Natural killer cell (primary cell): Measurements from ENCODE around the gene BLACAT1. TPM values are rescaled to one million over a fixed set of nuclear protein-coding genes. Genes with fewer than 3 reads are reported as not detected.

Experiments used
- ATAC-seq, 3 donors: fragments of 150-1000 bp in 2 of 3; fragments of 200-7000 bp in 1 of 3; cut with Tn5 transposase; 1 replicate in 1 of 3; 2 replicates in 2 of 3; pipeline ENCODE4 v1.10.0; 2021; ENCODE audit warnings: mild to moderate bottlenecking in 2 of 3, moderate library complexity in 2 of 3
- DNase-seq, 2 donors: peaks; one replicate each; pipeline versions ENCODE4 v3.0.0 to v3.0.0-alpha.2; 2013 to 2021; ENCODE audit warnings: mixed read lengths in 1 of 2
- H3K27ac ChIP-seq: one replicate; pipeline ENCODE4 v1.5.1; 2013; ENCODE audit warnings: mild to moderate bottlenecking, low read length
- H3K27me3 ChIP-seq: one replicate; pipeline ENCODE4 v1.6.1; 2013; ENCODE audit warnings: low read length; ENCODE audit not compliant: control insufficient read depth, insufficient read depth
- H3K36me3 ChIP-seq: one replicate; pipeline ENCODE4 v1.6.1; 2013; ENCODE audit warnings: low read length; ENCODE audit not compliant: control insufficient read depth, insufficient read depth
- H3K4me1 ChIP-seq: one replicate; pipeline ENCODE4 v1.6.1; 2013; ENCODE audit warnings: low read length; ENCODE audit not compliant: control insufficient read depth, insufficient read depth
- H3K4me3 ChIP-seq: one replicate; pipeline ENCODE4 v1.5.1; 2013; ENCODE audit warnings: low read length
- H3K9me3 ChIP-seq: one replicate; pipeline ENCODE4 v1.6.1; 2013; ENCODE audit warnings: low read length; ENCODE audit not compliant: control insufficient read depth, insufficient read depth
- H3K27ac Mint-ChIP-seq, 2 donors: one replicate each; pipeline ENCODE4 v1.8.0; 2022; ENCODE audit warnings: mild to moderate bottlenecking in 2 of 2, mixed read lengths in 2 of 2, moderate library complexity in 1 of 2
- H3K27me3 Mint-ChIP-seq, 2 donors: one replicate each; pipeline ENCODE4 v1.8.0; 2022; ENCODE audit warnings: low read depth in 2 of 2, mixed read lengths in 2 of 2
- H3K36me3 Mint-ChIP-seq: one replicate; pipeline ENCODE4 v1.8.0; 2022; ENCODE audit warnings: mixed read lengths
- H3K4me1 Mint-ChIP-seq, 2 donors: one replicate each; pipeline ENCODE4 v1.8.0; 2022; ENCODE audit warnings: mixed read lengths in 2 of 2
- H3K4me3 Mint-ChIP-seq: one replicate; pipeline ENCODE4 v1.8.0; 2022; ENCODE audit warnings: mild to moderate bottlenecking, moderate library complexity, mixed read lengths
- H3K9me3 Mint-ChIP-seq, 2 donors: one replicate each; pipeline ENCODE4 v1.8.0; 2022; ENCODE audit warnings: mixed read lengths in 2 of 2
- CTCF ChIP-seq: fragments of 200-600 bp; IDR thresholded peaks from one replicate; pipeline ENCODE4 v1.8.0; 2022; ENCODE audit warnings: antibody characterized with exemption
- WGBS: methylation state at CpG from one replicate; pipeline ENCODE4 v1.1.7; 2013; ENCODE audit warnings: missing lambda C conversion rate; ENCODE audit not compliant: insufficient coverage; 5-methylcytosine and 5-hydroxymethylcytosine counted together
- intact Hi-C: fragments of 100-400 bp; cut with micrococcal nuclease; formaldehyde crosslinking; loops from one replicate; pipeline ENCODE4 v1.14.2; 2022
- total RNA-seq, 4 donors: library from RNA; stranded (reverse); fragments of 120-200 nt in 1 of 4; gene quantifications; one replicate each; pipeline versions ENCODE4 v1.2.3 to v1.2.4, GENCODE V29; 2013 to 2022

BLACAT1 gene
- total RNA-seq, 3 donors from 2014 or later (not counting 1 experiment from before 2014, with no cell fraction given): 0.09 to 0.13 TPM; not detected in 1

- H3K27me3 Mint-ChIP-seq: peaks cover 25 to 28% of the 10 kb centered on the region in 2 donors
- TF ChIP-seq CTCF: no peak
- peaks cover 0 to 3% of the 10 kb centered on the region in 2 donors for H3K9me3 Mint-ChIP-seq
- Histone ChIP-seq H3K27ac (no peak overlapping the region), H3K27me3 (no peaks in the 10 kb centered on the region), H3K9me3 (peaks cover 5% of the 10 kb centered on the region), H3K4me1 (peaks cover 44% of the 10 kb centered on the region), H3K4me3 (no peak overlapping the region), H3K36me3 (no peaks in the 10 kb centered on the region)
- ATAC-seq: no peak
- no peaks in the 10 kb centered on the region for H3K36me3 Mint-ChIP-seq
- H3K27ac Mint-ChIP-seq: no peak overlapping the region
- H3K4me3 Mint-ChIP-seq: no peak overlapping the region
- no peak for DNase-seq
- intact Hi-C loops: no loop called here
- H3K4me1 Mint-ChIP-seq: peaks cover 27 to 30% of the 10 kb centered on the region in 2 donors
- no CpG with 5 or more reads among the region's 1 CpG for WGBS
These were observed 20.0 kb upstream of the BLACAT1 start for GRCh38 chr1:205475855-205476254.

- Mint-ChIP-seq H3K27ac (no peak overlapping the region), H3K4me3 (no peak overlapping the region), H3K4me1 (peaks cover 14 to 17% of the 10 kb centered on the region in 2 donors), H3K27me3 (peaks cover 25 to 28% of the 10 kb centered on the region in 2 donors), H3K36me3 (no peaks in the 10 kb centered on the region), H3K9me3 (peaks cover 0 to 3% of the 10 kb centered on the region in 2 donors)
- ATAC-seq (no peak), DNase-seq (no peak)
- intact Hi-C loops: no loop called here
- no peaks in the 10 kb centered on the region for H3K36me3 ChIP-seq
- H3K27me3 ChIP-seq: no peaks in the 10 kb centered on the region
- TF ChIP-seq CTCF: no peak
- H3K4me3 ChIP-seq: no peak overlapping the region
- peaks cover 31% of the 10 kb centered on the region for H3K4me1 ChIP-seq
- H3K9me3 ChIP-seq: peaks cover 5% of the 10 kb centered on the region
- 90% methylated on average over 3 of the region's 3 CpGs for WGBS
- H3K27ac ChIP-seq: no peak overlapping the region
These were observed 18.7 kb upstream of the BLACAT1 start for GRCh38 chr1:205474571-205474970.

DNA sequence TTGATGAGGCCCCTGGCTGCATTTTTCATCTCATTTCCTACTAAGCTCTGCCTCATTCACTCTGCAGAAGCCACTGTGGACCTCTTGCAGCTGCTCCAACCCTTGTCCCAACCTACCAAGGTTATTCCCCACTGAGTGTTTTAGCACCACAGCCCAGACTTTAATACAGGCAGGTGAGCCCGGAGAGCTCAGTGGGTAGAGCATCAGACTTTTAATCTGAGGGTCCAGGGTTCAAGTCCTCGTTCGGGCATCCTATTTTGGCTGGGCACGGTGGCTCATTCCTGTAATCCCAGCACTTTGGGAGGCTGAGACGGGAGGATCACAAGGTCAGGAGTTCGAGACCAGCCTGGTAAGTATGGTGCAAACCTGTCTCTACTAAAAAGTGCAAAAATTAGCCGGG is 18.1 kb upstream of the BLACAT1 start:
- 89% methylated on average over 7 of the region's 7 CpGs for WGBS
- Histone ChIP-seq H3K4me3 (no peak overlapping the region), H3K36me3 (no peaks in the 10 kb centered on the region), H3K9me3 (peaks cover 5% of the 10 kb centered on the region), H3K4me1 (peaks cover 25% of the 10 kb centered on the region), H3K27me3 (no peaks in the 10 kb centered on the region), H3K27ac (no peak overlapping the region)
- no peaks in the 10 kb centered on the region for H3K36me3 Mint-ChIP-seq
- peaks cover 25 to 30% of the 10 kb centered on the region in 2 donors for H3K27me3 Mint-ChIP-seq
- peaks cover 0 to 3% of the 10 kb centered on the region in 2 donors for H3K9me3 Mint-ChIP-seq
- intact Hi-C loops: no loop called here
- H3K4me3 Mint-ChIP-seq: no peak overlapping the region
- ATAC-seq (no peak), DNase-seq (no peak)
- no peak overlapping the region for H3K27ac Mint-ChIP-seq
- TF ChIP-seq CTCF: no peak
- peaks cover 8 to 12% of the 10 kb centered on the region in 2 donors for H3K4me1 Mint-ChIP-seq

- no peak overlapping the region for H3K4me3 ChIP-seq
- Mint-ChIP-seq H3K4me1 (peaks cover 8 to 12% of the 10 kb centered on the region in 2 donors), H3K4me3 (no peak overlapping the region), H3K27me3 (peaks cover 25 to 34% of the 10 kb centered on the region in 2 donors), H3K27ac (no peak overlapping the region), H3K36me3 (no peaks in the 10 kb centered on the region), H3K9me3 (peaks cover 0 to 3% of the 10 kb centered on the region in 2 donors)
- no peak for DNase-seq
- H3K36me3 ChIP-seq: no peaks in the 10 kb centered on the region
- no peak for ATAC-seq
- no peak overlapping the region for H3K27ac ChIP-seq
- TF ChIP-seq CTCF: no peak
- H3K27me3 ChIP-seq: no peaks in the 10 kb centered on the region
- 65% methylated on average over 2 of the region's 4 CpGs for WGBS
- peaks cover 5% of the 10 kb centered on the region for H3K9me3 ChIP-seq
- intact Hi-C loops: no loop called here
- peaks cover 20% of the 10 kb centered on the region for H3K4me1 ChIP-seq
These were observed 17.6 kb upstream of the BLACAT1 start for GRCh38 chr1:205473475-205473874.
